GOT3 (cell line): Measurements from ENCODE around the gene KCNE3.
"Not testable (repeated sequence)": the region's sequence is repeated elsewhere in the genome, so short reads cannot be mapped to it uniquely, and the experiment has no call there.

Experiments used
- DNase-seq: peaks from one replicate; lab custom pipeline; 2025; ENCODE audit warnings: mixed read lengths; lab: John Stamatoyannopoulos, UW

KCNE3 gene

DNA sequence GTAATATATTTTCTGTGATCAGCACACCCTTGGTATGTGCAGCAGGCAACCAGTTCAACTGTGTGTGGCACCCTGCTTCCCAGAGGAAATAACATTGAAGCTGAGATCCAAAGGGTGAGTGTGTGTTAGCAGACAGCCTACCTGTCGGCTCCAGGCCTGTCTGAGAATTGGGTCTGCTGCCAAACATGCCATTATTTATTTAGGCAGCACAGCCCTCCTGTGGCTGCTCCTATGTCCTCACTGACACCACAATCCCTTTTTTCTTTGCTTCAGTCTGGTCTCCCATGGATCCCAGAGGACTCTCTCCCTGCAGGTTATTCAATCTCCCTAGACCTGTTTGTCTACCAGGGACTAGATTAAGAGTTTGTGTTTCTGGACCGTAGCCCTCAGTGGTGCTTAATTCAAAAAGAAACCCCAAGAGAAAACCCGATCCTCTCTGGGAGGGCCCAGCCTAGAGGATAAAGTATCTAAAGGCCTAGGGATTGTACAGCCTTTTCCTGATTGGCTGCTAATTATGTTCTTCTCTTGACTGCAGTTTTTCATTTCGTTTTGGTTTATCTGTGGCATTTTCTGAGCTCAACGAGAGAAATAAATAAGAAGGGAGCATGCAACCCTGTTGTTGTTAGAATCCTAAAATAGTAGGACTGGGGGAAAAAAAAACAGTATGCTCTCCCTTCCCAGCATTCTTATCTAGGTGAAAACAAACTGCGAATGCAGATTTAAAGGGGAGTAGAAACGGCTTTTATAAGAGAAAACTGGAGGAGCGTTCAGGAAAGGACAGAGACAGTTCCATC lies 24.1 kb downstream of the KCNE3 start:
- no peak for DNase-seq

DNA sequence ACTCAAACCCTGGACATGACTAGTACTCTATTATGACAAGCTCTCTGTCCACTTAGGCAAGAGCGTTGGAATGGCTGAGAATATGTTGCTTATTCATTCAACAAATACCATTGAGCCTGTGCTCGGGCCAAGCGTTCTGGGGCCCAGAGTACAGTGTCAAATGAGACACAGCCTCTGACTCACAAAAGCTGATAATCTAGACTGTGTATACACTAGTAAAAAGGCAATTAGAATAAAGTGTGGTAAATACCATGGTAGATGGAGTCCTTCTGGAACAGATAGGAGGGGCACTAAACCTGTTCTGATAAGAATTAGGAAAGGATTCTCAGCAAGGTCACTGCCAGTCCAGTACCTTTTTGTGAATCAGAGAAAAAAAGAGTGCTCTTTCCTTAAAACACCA lies 24.7 kb downstream of the KCNE3 start:
- no peak for DNase-seq

DNA sequence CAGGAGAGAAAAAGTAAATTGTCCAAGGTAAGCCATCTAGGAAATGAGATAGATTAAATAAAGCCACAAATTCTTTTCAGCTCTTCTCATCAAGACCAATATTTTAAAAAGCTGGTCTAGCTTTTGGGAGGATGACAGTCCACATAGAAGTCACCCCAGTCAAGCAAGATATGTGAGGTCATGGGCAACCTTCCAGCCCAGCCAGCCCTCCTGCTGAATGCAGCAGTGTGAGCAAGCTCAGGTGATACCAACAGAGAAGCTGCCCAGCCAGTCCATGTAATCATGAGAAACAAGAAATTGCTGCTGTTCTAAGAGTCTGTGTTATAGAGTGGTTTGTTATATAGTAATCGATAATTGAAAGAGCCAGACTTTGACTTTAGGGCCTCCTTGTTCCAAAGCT lies 28.7 kb downstream of the KCNE3 start:
- DNase-seq: no peak

DNA sequence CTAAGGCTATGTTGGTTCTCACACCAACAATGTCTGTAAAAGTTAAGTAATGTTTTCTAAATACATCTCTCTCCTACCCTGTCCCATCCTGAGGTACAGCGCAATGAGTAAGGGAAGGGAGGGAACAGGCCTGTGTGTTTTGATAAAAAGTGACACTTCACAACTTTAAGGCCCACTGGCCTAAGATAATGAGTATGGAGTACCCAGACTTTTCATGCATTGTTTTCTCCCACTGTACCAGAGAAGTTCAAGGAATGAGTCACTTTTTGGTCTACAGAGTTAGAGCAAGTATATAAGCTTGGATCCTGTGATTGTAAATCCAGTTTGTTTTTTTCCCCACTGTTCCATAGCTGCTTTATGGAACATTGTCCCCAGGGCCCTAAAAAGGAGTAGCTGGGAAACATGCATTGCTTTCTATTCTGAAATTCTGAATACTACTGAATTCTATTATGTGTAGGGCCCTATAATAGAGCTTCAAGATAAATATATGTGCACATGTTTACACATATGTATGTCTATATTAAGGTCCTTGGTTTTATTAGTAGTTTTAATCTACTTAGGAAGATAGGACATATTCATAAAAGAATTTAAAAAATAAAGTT lies 29.8 kb downstream of the KCNE3 start:
- no peak for DNase-seq

DNA sequence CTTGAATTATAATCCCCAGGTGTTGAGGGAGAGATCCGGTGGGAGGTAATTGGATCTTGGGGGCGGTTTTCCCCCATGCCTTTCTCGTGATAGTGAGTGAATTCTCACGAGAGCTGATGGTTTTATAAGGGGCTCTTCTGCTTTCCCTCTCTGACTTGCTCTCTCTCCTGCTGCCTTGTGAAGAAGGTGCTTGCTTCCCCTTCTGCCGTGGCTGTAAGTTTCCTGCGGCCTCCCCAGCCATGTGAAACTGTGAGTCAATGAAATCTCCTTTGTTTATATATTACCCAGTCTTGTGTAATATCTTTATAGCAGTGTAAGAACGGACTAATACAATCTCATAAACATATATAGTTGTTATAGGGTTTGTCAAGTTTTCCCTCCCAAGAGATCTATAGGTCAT lies 32.8 kb downstream of the KCNE3 start:
- DNase-seq: no peak

DNA sequence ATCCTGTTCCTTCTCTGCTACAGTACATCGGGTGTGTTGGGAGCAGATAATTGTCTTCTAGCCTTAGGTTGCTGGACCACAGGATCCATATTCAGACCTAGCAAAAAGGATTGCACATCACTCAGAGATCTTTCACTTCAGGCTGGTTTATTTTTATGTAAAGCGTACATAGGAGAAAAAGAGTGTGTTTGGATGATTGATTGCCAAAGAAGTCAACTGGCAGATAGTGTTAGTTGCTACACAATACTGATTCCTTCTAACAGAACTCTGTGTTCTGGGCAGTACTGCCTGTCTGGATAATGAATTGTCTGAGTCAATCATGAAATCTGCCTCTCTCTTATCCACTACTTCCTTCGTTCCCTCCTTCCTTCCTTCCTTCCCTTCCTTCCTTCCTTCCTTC lies 38.1 kb downstream of the KCNE3 start:
- DNase-seq: no peak

DNA sequence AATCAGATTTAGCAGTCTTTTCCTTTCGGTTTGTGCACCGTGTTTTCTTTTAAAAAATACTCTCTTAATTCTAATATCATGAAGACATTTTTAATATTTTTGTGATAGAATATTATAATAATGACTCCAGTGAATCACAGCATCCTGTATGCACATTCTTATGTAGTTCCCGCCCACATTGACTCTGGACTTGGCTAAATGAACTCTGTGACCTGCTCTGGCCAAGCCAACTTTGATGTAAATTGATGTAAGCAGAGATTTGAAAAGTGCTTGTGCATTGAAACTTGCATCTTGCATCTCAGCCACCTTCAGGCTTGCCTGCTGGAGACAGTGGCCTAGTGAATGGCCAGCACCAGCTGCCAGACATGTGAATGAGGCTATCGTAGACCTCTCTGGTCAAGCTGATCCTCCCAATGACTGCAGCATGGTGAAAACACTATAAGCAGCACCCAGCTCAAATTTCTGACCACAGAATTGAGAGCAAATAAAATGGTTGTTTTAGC lies 39.9 kb downstream of the KCNE3 start:
- no peak for DNase-seq

DNA sequence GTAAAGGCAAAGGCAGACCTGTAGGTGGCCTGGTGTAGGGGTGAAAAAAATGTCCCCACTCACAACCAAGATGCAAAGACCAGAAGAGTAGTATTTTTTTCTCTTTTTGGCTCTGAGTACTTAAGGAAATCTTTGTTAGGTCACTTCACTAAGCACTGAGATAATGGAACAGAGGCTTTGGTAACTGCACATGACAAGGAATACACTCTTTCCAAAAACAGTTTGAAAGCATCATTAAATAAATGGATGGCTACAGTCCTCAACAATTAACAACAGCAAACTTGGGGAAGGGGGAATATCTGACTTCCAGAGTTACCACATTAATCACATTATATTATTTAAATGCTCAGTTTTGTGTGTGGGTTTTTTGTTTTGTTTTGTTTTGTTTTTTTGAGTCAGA lies 42.2 kb downstream of the KCNE3 start:
- no peak for DNase-seq

DNA sequence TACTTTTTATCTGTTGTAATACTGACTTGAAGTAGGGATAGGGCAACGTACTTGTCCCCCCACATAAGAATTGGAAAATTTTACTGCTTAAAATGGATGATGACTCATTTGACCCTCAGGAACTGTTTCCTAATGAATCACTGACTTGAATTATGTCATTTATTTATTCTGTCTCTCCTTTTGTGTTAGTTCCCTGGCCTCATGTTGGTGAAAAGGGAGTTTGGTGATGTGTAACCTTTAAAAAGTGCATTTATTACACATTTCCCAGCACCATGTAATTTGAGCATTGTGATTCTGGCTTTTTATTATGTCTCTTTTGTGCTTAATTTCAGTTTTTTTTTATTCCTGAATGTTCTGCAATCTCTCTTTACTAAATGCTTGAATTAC lies 48.8 kb downstream of the KCNE3 start:
- DNase-seq: no peak

DNA sequence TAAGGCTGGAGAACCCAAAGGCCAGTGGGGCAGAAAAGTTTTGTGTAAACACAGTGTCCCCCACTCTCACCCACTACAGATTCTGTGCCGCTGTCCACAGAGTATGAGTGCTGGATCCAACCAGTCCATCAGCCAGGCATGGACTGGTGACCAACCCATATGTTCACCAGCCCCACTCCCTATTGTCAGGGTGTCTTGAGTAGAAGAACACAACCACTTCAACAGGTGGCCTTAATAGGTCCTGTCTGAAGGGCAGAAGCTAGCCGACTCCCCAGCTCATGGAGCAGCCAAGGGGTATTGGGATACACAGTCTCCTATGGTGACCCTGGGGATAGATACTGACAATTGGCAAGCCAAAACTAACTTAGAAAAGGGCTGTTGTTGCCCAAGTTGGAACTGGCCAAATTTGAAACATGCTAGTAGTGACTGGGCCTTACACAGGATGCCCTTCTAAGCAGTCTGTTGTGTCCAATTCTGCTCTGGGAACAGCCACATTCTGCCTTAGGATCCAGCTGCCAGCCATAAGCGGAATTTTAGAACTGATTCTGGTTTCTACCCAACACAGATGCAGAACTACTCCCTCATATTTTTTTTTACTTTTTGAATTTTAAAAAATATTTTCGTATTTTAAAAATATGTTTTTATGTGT lies 49.4 kb downstream of the KCNE3 start:
- no peak for DNase-seq

DNA sequence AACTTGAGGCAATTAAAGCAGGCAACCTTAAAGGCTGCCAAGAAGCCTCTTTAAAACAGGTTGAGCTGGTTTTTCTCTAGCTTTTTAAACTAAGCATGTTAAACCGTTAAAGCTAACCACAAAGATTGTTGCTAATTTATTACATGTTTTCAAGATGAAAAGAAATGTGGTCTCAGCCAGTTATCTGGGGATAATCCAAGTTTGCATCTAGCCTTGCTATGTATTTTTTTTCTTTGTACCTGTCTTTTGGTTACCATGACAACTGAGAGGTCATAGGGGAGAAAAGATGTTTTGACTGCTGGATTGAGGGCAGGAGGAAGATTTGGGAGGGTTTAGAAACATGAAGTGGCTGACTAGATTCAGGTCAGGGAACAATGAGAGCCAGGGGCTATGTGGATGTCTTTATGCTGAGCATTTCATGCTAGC lies 50.0 kb downstream of the KCNE3 start:
- no peak for DNase-seq

DNA sequence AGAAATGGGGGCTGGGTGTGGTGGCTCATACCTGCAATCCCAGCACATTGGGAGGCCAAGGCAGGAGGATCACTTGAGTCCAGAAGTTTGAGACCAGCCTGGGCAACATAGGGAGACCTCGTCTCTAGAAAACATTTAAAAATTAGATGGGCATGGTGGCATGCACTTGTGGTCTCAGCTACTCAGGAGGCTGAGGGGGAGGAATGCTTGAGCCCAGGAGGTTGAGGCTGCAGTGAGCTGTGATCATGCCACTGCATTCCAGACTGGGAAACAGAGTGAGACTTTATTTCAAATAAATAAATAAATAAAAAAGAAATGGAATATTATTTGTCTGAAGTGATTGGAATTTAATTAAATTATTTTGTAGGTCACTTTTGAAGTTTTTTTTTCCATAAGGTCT lies 50.4 kb downstream of the KCNE3 start:
- not testable (repeated sequence) for DNase-seq

DNA sequence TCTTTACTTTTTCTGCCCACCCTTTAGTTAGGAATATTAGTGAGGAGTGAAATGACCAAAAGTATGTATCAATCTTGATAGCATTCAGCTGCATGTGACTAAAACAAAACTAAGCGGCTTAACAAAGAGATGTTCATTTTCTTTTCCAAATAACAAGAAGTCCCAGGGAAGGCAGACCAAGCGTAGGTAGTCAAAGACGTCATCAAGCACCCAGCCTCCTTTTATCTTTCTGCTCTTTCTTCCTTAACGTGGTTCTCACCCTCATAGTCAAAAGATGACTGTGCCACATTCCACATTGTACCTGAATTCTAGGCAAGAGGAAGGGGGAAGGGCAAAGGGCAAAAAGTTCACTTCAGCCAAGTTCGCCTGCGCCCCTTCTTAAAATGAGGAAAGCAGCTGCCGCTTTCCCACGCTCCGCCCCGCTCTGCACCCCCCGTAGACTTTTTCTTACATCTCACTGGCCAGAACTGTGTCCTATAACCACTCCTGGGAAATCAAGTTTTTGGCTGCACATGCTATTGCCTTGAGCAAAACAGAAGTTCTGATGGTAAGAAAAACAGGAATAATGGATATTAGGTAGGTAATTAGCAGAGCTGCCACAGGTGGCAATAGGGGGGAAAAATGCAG lies 54.5 kb downstream of the KCNE3 start:
- no peak for DNase-seq

DNA sequence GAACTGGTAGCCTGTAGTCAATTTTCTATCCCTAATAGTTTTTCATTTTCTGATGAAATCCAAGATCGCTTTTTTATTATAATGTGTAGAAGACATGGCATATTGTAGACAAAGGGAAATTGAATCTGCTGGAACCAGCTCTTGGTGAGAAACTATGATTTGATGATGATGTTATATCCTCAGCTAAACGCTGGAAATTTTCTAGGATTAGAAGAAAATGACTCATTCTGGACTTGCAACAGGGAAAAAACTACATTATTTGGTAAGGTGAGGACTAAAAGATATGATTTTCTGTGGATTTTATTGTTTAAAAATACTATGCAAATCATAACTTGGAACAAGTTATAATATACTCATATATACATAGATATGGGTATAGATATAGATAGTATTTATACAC lies 55.0 kb downstream of the KCNE3 start:
- no peak for DNase-seq

DNA sequence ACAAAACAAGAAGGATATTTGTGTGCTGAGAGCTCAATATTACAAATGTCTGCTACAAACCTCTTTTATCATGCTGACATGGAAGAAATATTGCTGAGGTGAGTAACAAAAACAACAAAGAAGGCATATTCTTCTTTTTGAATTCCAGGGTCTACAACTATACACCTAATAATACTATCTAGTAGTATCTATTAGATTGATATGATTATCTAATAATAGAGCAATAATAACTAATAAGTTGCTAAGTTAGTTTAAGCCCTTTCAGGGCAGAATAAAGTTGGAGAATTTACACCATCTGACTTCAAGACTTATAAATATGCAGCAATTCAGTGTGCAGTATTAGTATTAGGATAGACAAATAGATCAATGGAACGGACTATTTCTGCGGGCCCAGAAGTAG lies 57.7 kb downstream of the KCNE3 start:
- no peak for DNase-seq
